NCI-H2107 treated with DMSO at 0.1 percent for 48 hours (cell line): ENCODE results near the gene NLGN2.
"Not testable (repeated sequence)": the region's sequence is repeated elsewhere in the genome, so short reads cannot be mapped to it uniquely, and the experiment has no call there.

ENCODE experiments used
- DNase-seq: peaks from one replicate; lab custom pipeline; 2025; ENCODE audit not compliant: unreplicated experiment; lab: John Stamatoyannopoulos, UW

NLGN2 gene

GRCh38 chr17:7407485-7408251 is at the start of gene NLGN2:
TSS of gene NLGN2 (plus strand) at chr17:7407845. CDS start at chr17:7408256, 411 bp downstream.
- no peak for DNase-seq

GRCh38 chr17:7361906-7362305 is 45.7 kb upstream of the NLGN2 start:
- no peak for DNase-seq

GRCh38 chr17:7363311-7363710 is 44.3 kb upstream of the NLGN2 start:
- no peak for DNase-seq

- DNase-seq: not testable (repeated sequence)
Measured at GRCh38 chr17:7365963-7366362, 41.7 kb upstream of the NLGN2 start.

GRCh38 chr17:7367083-7367482 is 40.6 kb upstream of the NLGN2 start:
- no peak for DNase-seq

- no peak for DNase-seq
Measured at GRCh38 chr17:7367918-7368598, 39.6 kb upstream of the NLGN2 start.

GRCh38 chr17:7368599-7368994 is 39.0 kb upstream of the NLGN2 start:
- not testable (repeated sequence) for DNase-seq

- no peak for DNase-seq
Measured at GRCh38 chr17:7369825-7370224, 37.8 kb upstream of the NLGN2 start.

GRCh38 chr17:7370853-7371252 is 36.8 kb upstream of the NLGN2 start:
- no peak for DNase-seq

GRCh38 chr17:7374353-7374752 is 33.3 kb upstream of the NLGN2 start:
- no peak for DNase-seq

GRCh38 chr17:7379134-7379533 is 28.5 kb upstream of the NLGN2 start:
- no peak for DNase-seq

GRCh38 chr17:7380321-7380720 is 27.3 kb upstream of the NLGN2 start:
- no peak for DNase-seq

- DNase-seq: no peak
Measured at GRCh38 chr17:7380855-7381683, 26.6 kb upstream of the NLGN2 start, which contains the start of gene TNK1. TSS of gene TNK1 (plus strand) at chr17:7381089. CDS start at chr17:7382927, 1,838 bp downstream.

GRCh38 chr17:7382901-7383300 is 24.7 kb upstream of the NLGN2 start:
- no peak for DNase-seq

- no peak for DNase-seq
Measured at GRCh38 chr17:7383371-7383741, 24.3 kb upstream of the NLGN2 start.

- DNase-seq: no peak
Measured at GRCh38 chr17:7383742-7384488, 23.7 kb upstream of the NLGN2 start.

GRCh38 chr17:7384489-7385081 is 23.1 kb upstream of the NLGN2 start:
- no peak for DNase-seq

GRCh38 chr17:7388856-7389255 is 18.8 kb upstream of the NLGN2 start:
- no peak for DNase-seq

- no peak for DNase-seq
Measured at GRCh38 chr17:7389924-7390910, 17.4 kb upstream of the NLGN2 start.
